Nephron progenitor cell (in vitro differentiated cells): ENCODE results near the gene PPM1N.

ENCODE experiments used
- DNase-seq: peaks from one replicate; pipeline ENCODE4 v3.0.0; 2021
- H3K27ac Mint-ChIP-seq: 2 replicates; pipeline ENCODE4 v1.8.0; 2021; ENCODE audit warnings: mild to moderate bottlenecking, moderate library complexity, mixed read lengths
- H3K27me3 Mint-ChIP-seq: 2 replicates; pipeline ENCODE4 v1.8.0; 2021; ENCODE audit warnings: mild to moderate bottlenecking, low read depth, mixed read lengths; ENCODE audit not compliant: poor library complexity
- H3K36me3 Mint-ChIP-seq: 2 replicates; pipeline ENCODE4 v1.8.0; 2021; ENCODE audit warnings: low read depth, mixed read lengths
- H3K4me1 Mint-ChIP-seq: 2 replicates; pipeline ENCODE4 v1.8.0; 2021; ENCODE audit warnings: mixed read lengths
- H3K4me3 Mint-ChIP-seq: 2 replicates; pipeline ENCODE4 v1.8.0; 2021; ENCODE audit warnings: mild to moderate bottlenecking, moderate library complexity, mixed read lengths
- H3K9me3 Mint-ChIP-seq: 2 replicates; pipeline ENCODE4 v1.8.0; 2021; ENCODE audit warnings: mild to moderate bottlenecking, moderate library complexity, mixed read lengths
- TF ChIP-seq, protein P1 (sequence below): fragments of 200-600 bp; sonication (generic); IDR thresholded peaks from 2 replicates; pipeline ENCODE4 v1.5.0; 2021; ENCODE audit warnings: antibody characterized with exemption

The PPM1N gene

GRCh38 chr19:45514376-45515051 is 16.3 kb downstream of the PPM1N start:
- H3K27me3 Mint-ChIP-seq: no peaks in the 10 kb centered on the region
- H3K27ac Mint-ChIP-seq: no peak overlapping the region
- H3K9me3 Mint-ChIP-seq: no peaks in the 10 kb centered on the region
- DNase-seq: no peak
- peaks cover 18% of the 10 kb centered on the region for H3K36me3 Mint-ChIP-seq
- peaks cover 21% of the 10 kb centered on the region for H3K4me1 Mint-ChIP-seq
- no peak overlapping the region for H3K4me3 Mint-ChIP-seq
- TF ChIP-seq, protein P1, sequence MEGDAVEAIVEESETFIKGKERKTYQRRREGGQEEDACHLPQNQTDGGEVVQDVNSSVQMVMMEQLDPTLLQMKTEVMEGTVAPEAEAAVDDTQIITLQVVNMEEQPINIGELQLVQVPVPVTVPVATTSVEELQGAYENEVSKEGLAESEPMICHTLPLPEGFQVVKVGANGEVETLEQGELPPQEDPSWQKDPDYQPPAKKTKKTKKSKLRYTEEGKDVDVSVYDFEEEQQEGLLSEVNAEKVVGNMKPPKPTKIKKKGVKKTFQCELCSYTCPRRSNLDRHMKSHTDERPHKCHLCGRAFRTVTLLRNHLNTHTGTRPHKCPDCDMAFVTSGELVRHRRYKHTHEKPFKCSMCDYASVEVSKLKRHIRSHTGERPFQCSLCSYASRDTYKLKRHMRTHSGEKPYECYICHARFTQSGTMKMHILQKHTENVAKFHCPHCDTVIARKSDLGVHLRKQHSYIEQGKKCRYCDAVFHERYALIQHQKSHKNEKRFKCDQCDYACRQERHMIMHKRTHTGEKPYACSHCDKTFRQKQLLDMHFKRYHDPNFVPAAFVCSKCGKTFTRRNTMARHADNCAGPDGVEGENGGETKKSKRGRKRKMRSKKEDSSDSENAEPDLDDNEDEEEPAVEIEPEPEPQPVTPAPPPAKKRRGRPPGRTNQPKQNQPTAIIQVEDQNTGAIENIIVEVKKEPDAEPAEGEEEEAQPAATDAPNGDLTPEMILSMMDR: no peak

DNA sequence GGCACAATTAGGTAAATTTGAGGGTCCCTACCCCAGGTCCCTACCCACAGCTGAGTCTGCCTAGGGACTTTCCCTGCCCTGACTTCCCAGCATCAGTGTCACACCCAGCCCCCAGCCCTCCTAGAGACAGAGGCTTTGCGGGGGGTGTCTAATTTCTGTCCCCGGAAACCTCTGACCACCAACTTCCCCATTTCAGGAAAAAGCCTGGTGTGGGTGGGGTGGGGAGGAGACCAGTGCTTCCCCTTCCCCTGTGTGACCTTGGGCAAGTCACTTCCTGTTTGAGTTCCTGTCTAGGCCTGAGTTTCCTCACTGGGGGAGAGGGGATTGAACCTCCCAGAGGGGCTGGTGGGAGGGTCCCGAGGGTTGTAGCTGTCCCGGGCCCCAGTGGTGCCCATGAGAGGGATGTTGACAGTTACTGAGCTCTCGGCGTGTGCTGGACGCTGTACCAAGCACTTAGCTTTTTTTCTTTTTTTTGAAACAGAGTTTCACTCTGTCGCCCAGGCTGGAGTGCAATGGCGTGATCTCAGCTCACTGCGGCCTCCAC is 16.9 kb downstream of the PPM1N start:
- Mint-ChIP-seq H3K36me3 (peaks cover 20% of the 10 kb centered on the region), H3K4me3 (no peak overlapping the region)
- no peak for DNase-seq

GRCh38 chr19:45515807-45516401 is 17.7 kb downstream of the PPM1N start:
- no peaks in the 10 kb centered on the region for H3K9me3 Mint-ChIP-seq
- H3K4me3 Mint-ChIP-seq: no peak overlapping the region
- no peaks in the 10 kb centered on the region for H3K27me3 Mint-ChIP-seq
- H3K36me3 Mint-ChIP-seq: peaks cover 22% of the 10 kb centered on the region
- TF ChIP-seq, protein P1: no peak
- H3K27ac Mint-ChIP-seq: no peak overlapping the region
- H3K4me1 Mint-ChIP-seq: peaks cover 12% of the 10 kb centered on the region
- DNase-seq: no peak

More for the DNA sequence above, 16.9 kb downstream of the PPM1N start:
- no peak overlapping the region for H3K27ac Mint-ChIP-seq
- no peaks in the 10 kb centered on the region for H3K9me3 Mint-ChIP-seq
- TF ChIP-seq, protein P1: no peak
- H3K27me3 Mint-ChIP-seq: no peaks in the 10 kb centered on the region
- peaks cover 15% of the 10 kb centered on the region for H3K4me1 Mint-ChIP-seq

GRCh38 chr19:45517238-45517637 is 19.0 kb downstream of the PPM1N start:
- Mint-ChIP-seq H3K27ac (peak overlapping the region; percentile 62), H3K4me1 (peaks cover 15% of the 10 kb centered on the region), H3K27me3 (no peaks in the 10 kb centered on the region), H3K36me3 (peaks cover 20% of the 10 kb centered on the region), H3K9me3 (no peaks in the 10 kb centered on the region), H3K4me3 (no peak overlapping the region)
- TF ChIP-seq, protein P1: no peak
- no peak for DNase-seq

DNA sequence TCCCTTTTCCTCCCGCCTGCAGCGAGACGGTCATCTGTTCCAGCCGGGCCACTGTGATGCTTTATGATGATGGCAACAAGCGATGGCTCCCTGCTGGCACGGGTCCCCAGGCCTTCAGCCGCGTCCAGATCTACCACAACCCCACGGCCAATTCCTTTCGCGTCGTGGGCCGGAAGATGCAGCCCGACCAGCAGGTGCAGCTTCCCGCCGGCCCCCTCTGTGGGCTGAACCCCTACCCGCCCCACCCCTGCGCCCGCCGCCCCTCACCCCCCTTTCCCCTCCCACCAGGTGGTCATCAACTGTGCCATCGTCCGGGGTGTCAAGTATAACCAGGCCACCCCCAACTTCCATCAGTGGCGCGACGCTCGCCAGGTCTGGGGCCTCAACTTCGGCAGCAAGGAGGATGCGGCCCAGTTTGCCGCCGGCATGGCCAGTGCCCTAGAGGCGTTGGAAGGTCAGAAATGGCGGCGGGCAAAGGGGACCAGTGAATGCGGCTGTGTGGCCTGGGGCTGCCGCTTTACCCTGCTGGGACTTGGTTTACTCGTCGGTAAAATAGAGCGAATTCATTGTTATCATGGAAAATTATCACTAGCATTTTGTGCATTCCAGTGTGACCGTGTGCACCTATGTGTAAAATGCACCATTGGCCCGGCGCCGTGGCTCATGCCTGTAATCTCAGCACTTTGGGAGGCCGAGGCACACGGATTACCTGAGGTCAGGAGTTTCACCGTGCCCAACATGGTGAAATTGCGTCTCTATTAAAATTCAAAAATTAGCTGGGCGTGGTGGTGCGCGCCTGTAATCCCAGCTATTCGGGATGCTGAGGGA is 19.6 kb downstream of the PPM1N start:
- peaks cover 15% of the 10 kb centered on the region for H3K4me1 Mint-ChIP-seq
- no peak for DNase-seq
- TF ChIP-seq, protein P1: no peak
- H3K4me3 Mint-ChIP-seq: no peak overlapping the region
- peaks cover 20% of the 10 kb centered on the region for H3K36me3 Mint-ChIP-seq
- peak overlapping the region; percentile 62 for H3K27ac Mint-ChIP-seq
- H3K9me3 Mint-ChIP-seq: no peaks in the 10 kb centered on the region
- no peaks in the 10 kb centered on the region for H3K27me3 Mint-ChIP-seq
